K562 (cell line): Measurements from ENCODE around the gene CSNK1G2. TPM values are rescaled to one million over a fixed set of nuclear protein-coding genes. Genes with fewer than 3 reads are reported as not detected.

Experiments used
- ATAC-seq: fragments of 200-7000 bp; cut with Tn5 transposase; 3 replicates; pipeline ENCODE4 v1.9.1; 2020; ENCODE audit warnings: moderate library complexity
- BruUV-seq: library from RNA; stranded (reverse); fragments of 400-500 nt; replicated peaks from 2 replicates; lab custom pipeline; 2021; lab: Mats Ljungman, UMichigan
- CTCF ChIA-PET: fragments of 300-600 bp; formaldehyde crosslinking; extraction: SDS; loops from one replicate; lab custom pipeline; 2021; ENCODE audit warnings: low intra/inter-chr PET ratio; lab: Yijun Ruan, JAX
- POLR2A ChIA-PET: fragments of 300-600, 350-650 bp; sonication (Branson Sonifier 250); formaldehyde crosslinking; extraction: SDS; loops from one replicate; lab custom pipeline; 2021; ENCODE audit warnings: antibody characterized with exemption, inconsistent platforms; lab: Yijun Ruan, JAX
- DNase-seq, 4 experiments: peaks; one replicate each; pipeline versions ENCODE4 v3.0.0 to v3.0.0-alpha.2; 2011 to 2018; ENCODE audit warnings: low spot score in 3 of 4, mixed read lengths in 3 of 4; ENCODE audit errors: extremely low read depth in 1 of 4
- FAIRE-seq: peaks from 2 replicates; lab custom pipeline; 2011; peaks lifted over from hg19 to GRCh38; lab: Jason Lieb, UNC
- H2AFZ ChIP-seq: 2 replicates; pipeline ENCODE4 v1.6.0; 2011; ENCODE audit warnings: low read depth, low read length, control low read depth, inconsistent platforms
- H3K27ac ChIP-seq: fragments of 200-600 bp; 3 replicates; pipeline ENCODE4 v1.8.0; 2011; ENCODE audit warnings: low read depth, mild to moderate bottlenecking, control low read depth, inconsistent platforms, low read length, moderate library complexity, mixed read lengths; ENCODE audit errors: extremely low read depth
- H3K27me3 ChIP-seq, 2 experiments: fragments of 300-600 bp in 1 of 2; 2 replicates in 1 of 2; 3 replicates in 1 of 2; pipeline versions ENCODE4 v1.6.0 to v1.8.0; 2011; ENCODE audit warnings: inconsistent platforms in 2 of 2, low read length in 2 of 2, mild to moderate bottlenecking in 1 of 2, mixed read lengths in 1 of 2, moderate library complexity in 1 of 2; ENCODE audit not compliant: control insufficient read depth in 2 of 2, insufficient read depth in 2 of 2
- H3K36me3 ChIP-seq: fragments of 300-600 bp; 3 replicates; pipeline ENCODE4 v1.8.0; 2011; ENCODE audit warnings: mild to moderate bottlenecking, low read length, inconsistent platforms; ENCODE audit not compliant: control insufficient read depth, insufficient read depth
- H3K4me1 ChIP-seq, 2 experiments: fragments of 200-600 bp in 1 of 2; replicated peaks in 1 of 2; 2 replicates in 1 of 2; 3 replicates in 1 of 2; pipeline versions ENCODE4 v1.5.1 to v1.8.0; 2011; ENCODE audit warnings: inconsistent platforms in 2 of 2, low read length in 2 of 2, mild to moderate bottlenecking in 1 of 2, mixed read lengths in 1 of 2, moderate library complexity in 1 of 2; ENCODE audit not compliant: control insufficient read depth in 2 of 2, insufficient read depth in 2 of 2
- H3K4me2 ChIP-seq: 2 replicates; pipeline ENCODE4 v1.6.1; 2011; ENCODE audit warnings: low read length, control low read depth, inconsistent platforms, mixed read lengths; ENCODE audit not compliant: insufficient read depth
- H3K4me3 ChIP-seq: fragments of 200-600 bp; sonication (generic), shearing (Covaris generic); 2 replicates; pipeline ENCODE4 v1.5.1; 2016; ENCODE audit warnings: control low read depth, inconsistent platforms
- H3K79me2 ChIP-seq: fragments of 200-600 bp; 3 replicates; pipeline ENCODE4 v1.8.0; 2011; ENCODE audit warnings: low read length, inconsistent platforms; ENCODE audit not compliant: control insufficient read depth, insufficient read depth
- H3K9ac ChIP-seq, 2 experiments: 2 replicates each; pipeline versions ENCODE4 v1.6.0 to v1.6.1; 2011; ENCODE audit warnings: low read depth in 2 of 2, low read length in 2 of 2, control low read depth in 1 of 2, inconsistent platforms in 1 of 2, mild to moderate bottlenecking in 1 of 2, mixed read lengths in 1 of 2; ENCODE audit not compliant: insufficient read depth in 1 of 2
- H3K9me1 ChIP-seq: one replicate; pipeline ENCODE4 v1.6.0; 2011; ENCODE audit warnings: inconsistent platforms, mild to moderate bottlenecking, low read length, moderate library complexity; ENCODE audit not compliant: control insufficient read depth, insufficient read depth
- H3K9me3 ChIP-seq: replicated peaks from 2 replicates; pipeline ENCODE4 v1.5.1; 2011; ENCODE audit warnings: low read depth, low read length, inconsistent platforms; ENCODE audit not compliant: control insufficient read depth, insufficient read depth
- H4K20me1 ChIP-seq: replicated peaks from 2 replicates; pipeline ENCODE4 v1.6.1; 2011; ENCODE audit warnings: low read length, inconsistent platforms, mixed read lengths; ENCODE audit not compliant: control insufficient read depth, insufficient read depth
- FOXM1 ChIP-seq, 2 experiments: fragments of 450-650 bp in 1 of 2; sonication (generic) in 1 of 2; formaldehyde crosslinking in 1 of 2; IDR thresholded peaks; 2 replicates each; pipeline versions ENCODE4 v1.6.1 to v1.9.0; 2017 to 2022; ENCODE audit warnings: low read depth in 2 of 2, mild to moderate bottlenecking in 2 of 2, missing genetic modification reagents in 1 of 2, moderate library complexity in 1 of 2
- RFX1 ChIP-seq: fragments of 450-650 bp; IDR thresholded peaks from 2 replicates; pipeline ENCODE4 v1.6.1; 2016; ENCODE audit warnings: mild to moderate bottlenecking, moderate library complexity
- U2AF2 ChIP-seq: fragments of 200-400 bp; formaldehyde crosslinking; optimal IDR thresholded peaks from 2 replicates; pipeline ENCODE3; 2017; ENCODE audit warnings: low read depth, mild to moderate bottlenecking, low read length
- ZBTB17 ChIP-seq: fragments of 450-650 bp; formaldehyde crosslinking; IDR thresholded peaks from 2 replicates; pipeline ENCODE4 v1.4.0; 2020; ENCODE audit warnings: mild to moderate bottlenecking
- ZNF146 ChIP-seq: IDR thresholded peaks from one replicate; pipeline ENCODE4 v1.6.1; 2018; ENCODE audit warnings: missing compliant biosample characterization; ENCODE audit not compliant: unreplicated experiment
- ZNF707 ChIP-seq: fragments of 250-450 bp; sonication (Bioruptor Pico); conservative IDR thresholded peaks from 2 replicates; pipeline ENCODE4 v1.8.0; 2022; ENCODE audit warnings: inconsistent platforms, mild to moderate bottlenecking, moderate library complexity
- WGBS: fragments of 100-300 bp; shearing (Covaris generic); methylation state at CpG from one replicate; pipeline ENCODE4 v1.1.6; 2016; ENCODE audit warnings: low coverage, mixed read lengths; ENCODE audit not compliant: insufficient coverage; ENCODE audit errors: missing lambda C conversion rate; 5-methylcytosine and 5-hydroxymethylcytosine counted together
- in situ Hi-C: fragments of 300-500 bp; cut with MboI; formaldehyde crosslinking; loops from 4 replicates; pipeline ENCODE4 v1.15.0; 2018; ENCODE audit warnings: inconsistent platforms, mixed read lengths
- intact Hi-C: fragments of 100-400 bp; cut with micrococcal nuclease; formaldehyde crosslinking; loops from 2 replicates; pipeline ENCODE4 v1.14.2; 2022
- polyA plus RNA-seq, 8 experiments: library from polyadenylated mRNA; depleted of rRNA in 4 of 8; stranded (reverse) in 5 of 8; unstranded in 3 of 8; fragments of >200 nt; fragmentation: Nextera tagmentation in 2 of 8; fragmentation: Illumina TruSeq in 1 of 8; extraction: Ambion mirVana in 2 of 8; extraction: Trizol in 1 of 8; gene quantifications; 2 replicates each; pipeline versions ENCODE4 v1.2.1 to v1.2.3, GENCODE V29; 2011 to 2014; ENCODE audit warnings: inconsistent platforms in 1 of 8, missing spikeins in 1 of 8
- total RNA-seq, 7 experiments: library from RNA; depleted of rRNA in 6 of 7; stranded (reverse); fragments of >200 nt in 6 of 7; fragmentation: Illumina TruSeq in 2 of 7; extraction: Trizol in 2 of 7; gene quantifications; 2 replicates each; pipeline versions ENCODE4 v1.2.1 to v1.2.3, GENCODE V29; 2011 to 2021; ENCODE audit warnings: low replicate concordance in 1 of 7
- TF ChIP-seq, protein P1 (sequence below): sonication (generic); formaldehyde crosslinking; IDR thresholded peaks from 2 replicates; pipeline ENCODE4 v1.8.1; 2023; ENCODE audit warnings: mild to moderate bottlenecking, missing genetic modification reagents

Gene CSNK1G2
- total and polyA plus RNA-seq, 9 of the 15 experiments (the other 6 are each of a cell fraction or from before 2014, with no cell fraction given): 0.48 to 119 (median 49.5) TPM

DNA sequence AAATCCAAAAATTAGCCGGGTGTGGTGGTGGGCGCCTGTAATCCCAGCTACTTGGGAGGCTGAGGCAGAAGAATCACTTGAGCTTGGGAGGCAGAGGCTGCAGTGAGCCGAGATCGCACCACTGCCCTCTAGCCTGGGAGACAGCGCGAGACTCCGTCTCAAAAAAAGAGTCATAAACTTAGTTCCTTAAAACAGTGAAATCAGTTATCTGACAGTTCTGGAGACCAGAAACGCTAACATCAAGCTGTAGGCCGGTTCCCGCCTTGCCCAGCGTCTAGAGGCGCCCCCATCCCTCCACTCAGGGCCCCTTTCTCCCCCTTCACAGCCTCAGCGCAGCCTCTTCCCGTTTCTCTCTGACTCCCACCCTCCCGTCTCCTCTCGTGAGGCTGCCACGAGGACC, 23.8 kb upstream of the CSNK1G2 start:
- Histone ChIP-seq H3K27ac (no peak overlapping the region), H3K79me2 (peaks cover 22% of the 10 kb centered on the region), H3K4me1 (peaks cover 0 to 44% of the 10 kb centered on the region in 2 experiments; a peak in 2 of 5 replicates), H4K20me1 (no peaks in the 10 kb centered on the region), H3K4me2 (no peak overlapping the region), H3K9ac (no peak overlapping the region; a peak in 1 of 4 replicates), H3K9me3 (no peaks in the 10 kb centered on the region; the same call in 1 of the 2 replicates), H3K9me1 (no peaks in the 10 kb centered on the region), H3K27me3 (no peaks in the 10 kb centered on the region), H3K36me3 (peaks cover 71% of the 10 kb centered on the region; the same call in 2 of the 3 replicates), H3K4me3 (no peak overlapping the region), H2AFZ (no peak overlapping the region)
- WGBS: 81% methylated on average over 16 of the region's 17 CpGs
- in situ Hi-C loops: no loop called here
- DNase-seq: no peak
- ChIA-PET POLR2A (interaction anchor here (1.8 kb wide), 1 partner anchor 16 kb away, joined by 4 read pairs; no protein-coding TSS in a partner anchor), CTCF (no interaction called here)
- TF ChIP-seq ZNF707 (CRISPR knock-in tag) (no peak), FOXM1 (IDR thresholded peaks at IDR 0.05; ENCODE audit: low read depth) (no peak), FOXM1 (CRISPR knock-in tag; IDR thresholded peaks at IDR 0.05; ENCODE audit: low read depth) (no peak), ZNF146 (CRISPR knock-in tag) (no peak), ZBTB17 (CRISPR knock-in tag) (no peak), U2AF2 (no peak), RFX1 (no peak)
- TF ChIP-seq, protein P1, sequence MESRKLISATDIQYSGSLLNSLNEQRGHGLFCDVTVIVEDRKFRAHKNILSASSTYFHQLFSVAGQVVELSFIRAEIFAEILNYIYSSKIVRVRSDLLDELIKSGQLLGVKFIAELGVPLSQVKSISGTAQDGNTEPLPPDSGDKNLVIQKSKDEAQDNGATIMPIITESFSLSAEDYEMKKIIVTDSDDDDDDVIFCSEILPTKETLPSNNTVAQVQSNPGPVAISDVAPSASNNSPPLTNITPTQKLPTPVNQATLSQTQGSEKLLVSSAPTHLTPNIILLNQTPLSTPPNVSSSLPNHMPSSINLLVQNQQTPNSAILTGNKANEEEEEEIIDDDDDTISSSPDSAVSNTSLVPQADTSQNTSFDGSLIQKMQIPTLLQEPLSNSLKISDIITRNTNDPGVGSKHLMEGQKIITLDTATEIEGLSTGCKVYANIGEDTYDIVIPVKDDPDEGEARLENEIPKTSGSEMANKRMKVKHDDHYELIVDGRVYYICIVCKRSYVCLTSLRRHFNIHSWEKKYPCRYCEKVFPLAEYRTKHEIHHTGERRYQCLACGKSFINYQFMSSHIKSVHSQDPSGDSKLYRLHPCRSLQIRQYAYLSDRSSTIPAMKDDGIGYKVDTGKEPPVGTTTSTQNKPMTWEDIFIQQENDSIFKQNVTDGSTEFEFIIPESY (CRISPR knock-in tag): 0 out of 2 replicates have a peak, but pooled peaks have one; percentile 36
- FAIRE-seq: no peak
- intact Hi-C loops: no loop called here
- ATAC-seq: no peak
- BruUV-seq: no TSS peak
